HG03095 (cell line): ENCODE measurements around the gene CCDC9.

Source experiments
- ATAC-seq: cut with Tn5 transposase; IDR thresholded peaks from one replicate; pipeline ENCODE4 v1.9.1; 2021; ENCODE audit warnings: moderate library complexity; ENCODE audit not compliant: unreplicated experiment

CCDC9 gene

GRCh38 chr19:47255879-47256692 lies at the start of gene CCDC9:
TSS of gene CCDC9 (plus strand) at chr19:47256525. CDS start at chr19:47258401, 1,876 bp downstream.
- ATAC-seq = peak; percentile 46

- ATAC-seq = no peak
These were observed 46.8 kb upstream of the CCDC9 start for GRCh38 chr19:47209319-47210179.

- ATAC-seq = no peak
These were observed 46.2 kb upstream of the CCDC9 start for GRCh38 chr19:47210180-47210490.

DNA sequence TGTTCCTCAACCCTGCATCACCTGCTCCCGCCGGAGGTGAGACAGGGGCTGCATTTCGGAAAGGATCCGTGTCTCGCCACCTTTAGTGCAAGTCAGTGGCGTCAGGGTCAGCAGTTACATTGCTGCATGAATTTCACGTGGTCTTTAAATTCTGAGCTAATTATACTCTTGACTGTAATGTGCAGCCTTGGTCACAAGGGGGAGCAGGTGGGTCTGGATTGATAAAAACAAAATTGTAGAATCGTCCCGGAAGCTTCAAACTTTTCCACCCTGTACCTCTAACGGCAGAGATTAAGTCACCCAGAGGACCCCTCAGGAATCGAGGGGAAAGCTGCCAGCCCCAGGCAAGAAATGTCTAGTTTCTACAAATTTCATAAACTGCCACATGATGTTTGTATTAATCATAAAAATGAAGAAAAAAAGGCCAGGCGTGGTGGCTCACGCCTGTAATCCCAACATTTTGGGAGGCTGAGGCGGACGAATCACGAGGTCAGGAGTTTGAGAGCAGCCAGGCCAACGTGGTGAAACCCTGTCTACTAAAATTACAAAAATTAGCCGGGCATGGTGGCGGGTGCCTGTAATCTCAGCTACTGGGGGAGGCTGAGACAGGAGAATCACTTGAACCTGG lies 45.5 kb upstream of the CCDC9 start:
- no peak for ATAC-seq

- no peak for ATAC-seq
These were observed 40.7 kb upstream of the CCDC9 start for GRCh38 chr19:47215581-47215980.

DNA sequence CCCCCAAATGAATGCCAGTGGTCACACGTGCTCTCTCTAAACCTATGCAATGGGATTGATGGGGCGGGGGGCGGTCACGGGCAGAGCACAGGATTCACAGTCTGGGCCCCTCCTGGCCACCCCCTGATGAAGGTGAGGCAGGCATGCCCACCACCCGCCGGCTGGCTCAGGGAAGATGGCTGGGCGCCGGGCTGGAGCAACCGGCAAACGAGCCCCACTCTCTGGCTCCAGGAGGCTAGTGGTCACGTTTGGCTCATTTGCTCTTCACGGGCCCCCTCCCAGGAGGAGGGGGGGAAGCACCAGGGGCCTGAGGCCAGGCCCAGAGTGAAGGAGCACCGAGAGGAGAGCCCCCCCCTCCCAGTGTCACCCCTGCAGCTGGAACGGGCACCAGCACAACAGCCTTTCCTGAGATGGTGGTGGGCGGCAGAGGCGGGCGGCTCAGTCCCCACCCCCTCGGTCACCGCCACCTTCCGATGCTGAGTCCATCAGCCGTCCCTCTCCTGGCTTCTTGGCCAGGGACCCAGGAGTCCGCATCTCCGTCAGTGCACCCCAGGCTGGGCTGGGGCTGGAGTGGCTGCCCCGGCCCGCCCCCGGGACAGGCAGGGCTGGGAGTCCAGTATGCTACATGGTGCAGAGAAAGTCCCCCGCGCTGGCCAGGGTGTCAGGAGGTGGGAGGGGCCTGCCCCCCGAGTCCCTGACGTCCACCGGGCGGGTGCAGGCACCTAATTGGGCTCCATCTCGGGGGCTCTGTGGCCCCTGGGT lies 35.1 kb upstream of the CCDC9 start:
- no peak for ATAC-seq

GRCh38 chr19:47221890-47222289 lies 34.4 kb upstream of the CCDC9 start:
- ATAC-seq = no peak

GRCh38 chr19:47225746-47226425 lies 30.4 kb upstream of the CCDC9 start:
- ATAC-seq = peak; percentile 26

DNA sequence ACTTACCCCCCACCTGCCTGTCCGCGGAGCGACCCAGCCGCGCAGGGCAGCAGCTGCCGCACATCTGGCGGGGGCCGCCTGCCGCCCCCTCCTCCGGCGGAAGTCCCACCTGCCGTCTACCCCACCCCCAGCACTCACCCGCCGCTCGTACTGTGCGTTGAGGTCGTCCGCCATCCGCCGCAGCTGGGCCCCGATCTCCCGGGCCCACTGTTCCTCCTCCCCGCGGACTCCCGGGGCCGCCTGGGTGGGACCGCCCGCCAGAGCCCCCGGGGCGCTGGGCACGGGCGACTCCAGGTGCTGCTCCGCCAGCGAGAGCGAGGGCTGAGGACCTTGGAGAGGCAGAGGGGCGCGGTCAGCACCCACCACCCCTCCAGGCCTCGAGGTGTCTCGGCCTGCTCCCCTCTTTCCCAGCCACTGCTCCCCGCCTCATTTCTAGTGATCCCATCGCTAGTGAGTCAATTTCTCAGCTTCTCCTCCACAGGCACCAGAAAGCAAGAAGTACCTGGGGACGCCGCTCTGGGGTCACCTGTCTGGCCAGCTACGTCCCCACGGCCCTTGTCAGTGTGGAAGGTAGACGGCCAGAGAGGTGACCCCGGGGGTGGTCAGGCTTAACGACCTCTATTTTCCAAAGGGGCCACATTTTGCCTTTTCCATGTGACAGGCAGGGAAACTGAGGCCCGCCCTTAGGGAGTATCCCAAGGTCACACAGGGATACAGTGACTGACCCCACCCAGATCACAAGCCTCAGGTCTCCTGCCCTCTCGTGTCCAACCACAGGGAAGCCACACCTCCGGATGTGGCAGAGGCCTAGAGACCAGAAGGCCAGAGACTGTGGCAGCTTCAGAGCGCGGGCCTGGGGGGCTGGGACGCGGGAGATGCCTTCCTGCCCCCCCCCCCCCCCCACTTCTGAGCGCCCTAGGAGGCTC lies 29.6 kb upstream of the CCDC9 start:
- ATAC-seq = peak; percentile 31

GRCh38 chr19:47227352-47228167 lies 28.8 kb upstream of the CCDC9 start:
- no peak for ATAC-seq

- ATAC-seq = no peak
These were observed 28.0 kb upstream of the CCDC9 start for GRCh38 chr19:47228168-47228936.

- ATAC-seq = no peak
These were observed 27.2 kb upstream of the CCDC9 start for GRCh38 chr19:47228937-47229675.

GRCh38 chr19:47229676-47230053 lies 26.7 kb upstream of the CCDC9 start:
- ATAC-seq = no peak

GRCh38 chr19:47230054-47230920 lies 26.0 kb upstream of the CCDC9 start:
- ATAC-seq = no peak

GRCh38 chr19:47230921-47231214 lies 25.5 kb upstream of the CCDC9 start, which contains the start of gene BBC3:
TSS of gene BBC3 (minus strand) at chr19:47231199. CDS start at chr19:47228431, 2,768 bp downstream.
- ATAC-seq = no peak
